GM21423 (cell line): ENCODE data around the gene ZNF470.

Source experiments
- ATAC-seq: cut with Tn5 transposase; IDR thresholded peaks from one replicate; pipeline ENCODE4 v1.9.1; 2021; ENCODE audit warnings: mild to moderate bottlenecking, moderate library complexity; ENCODE audit not compliant: unreplicated experiment

The ZNF470 gene

GRCh38 chr19:56608274-56608964 is 41.2 kb downstream of the ZNF470 start:
- no peak for ATAC-seq

- ATAC-seq = no peak
These were observed 44.0 kb downstream of the ZNF470 start for GRCh38 chr19:56611288-56611687.

DNA sequence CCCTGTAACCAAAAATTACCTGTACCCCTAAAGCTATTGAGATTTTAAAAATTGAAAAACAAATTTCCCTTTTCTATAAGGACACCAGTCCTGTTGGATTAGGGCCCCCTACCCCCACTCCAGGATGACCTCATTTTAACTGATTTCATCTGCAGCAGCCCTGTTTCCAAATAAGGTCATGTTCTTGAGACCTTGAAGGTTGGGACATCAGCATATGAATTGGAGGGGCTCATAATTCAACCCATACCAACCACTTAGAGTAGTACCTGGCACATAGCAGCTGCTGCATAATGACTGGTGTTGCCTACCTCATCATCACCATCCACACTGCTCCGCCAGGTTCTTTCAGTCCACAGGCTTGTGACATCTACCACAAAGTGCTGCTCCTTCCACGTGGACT is 45.5 kb downstream of the ZNF470 start:
- ATAC-seq = no peak

DNA sequence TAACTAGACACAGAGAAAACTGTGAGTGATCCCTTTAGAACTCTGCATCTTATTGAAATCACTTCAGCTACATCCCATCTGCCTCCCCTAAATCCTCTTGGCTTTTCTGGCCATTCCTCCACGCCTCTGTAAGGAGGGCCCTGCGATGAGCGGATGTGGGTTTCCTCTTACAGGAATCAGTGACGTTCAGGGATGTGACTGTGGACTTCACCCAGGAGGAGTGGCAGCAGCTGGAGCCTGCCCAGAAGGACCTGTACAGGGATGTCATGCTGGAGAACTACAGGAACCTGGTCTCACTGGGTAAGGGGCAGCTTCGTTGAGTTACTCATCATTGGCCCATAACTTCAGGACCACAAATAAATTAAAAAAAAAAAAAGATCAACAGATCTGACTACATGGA is 46.4 kb downstream of the ZNF470 start:
- no peak for ATAC-seq

GRCh38 chr19:56617531-56617930 is 50.3 kb downstream of the ZNF470 start:
- no peak for ATAC-seq

DNA sequence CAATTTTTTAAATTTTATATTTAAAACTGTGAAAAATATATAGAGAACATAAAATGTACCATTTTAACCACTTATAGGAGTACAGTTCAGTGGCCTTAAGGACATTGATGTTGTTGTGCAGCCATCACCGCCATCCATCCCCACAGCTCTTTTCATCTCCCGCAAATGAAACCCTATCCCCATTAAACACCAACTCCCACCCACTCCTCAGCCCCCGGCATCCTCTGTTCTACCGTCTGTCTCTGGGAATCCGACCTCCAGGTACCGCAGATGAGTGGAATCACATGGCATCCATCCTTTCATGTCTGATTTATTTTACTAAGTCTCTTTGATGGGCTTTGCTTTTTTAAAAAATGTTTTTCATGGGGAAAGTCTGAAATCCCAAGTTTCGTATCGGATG is 51.9 kb downstream of the ZNF470 start:
- no peak for ATAC-seq

DNA sequence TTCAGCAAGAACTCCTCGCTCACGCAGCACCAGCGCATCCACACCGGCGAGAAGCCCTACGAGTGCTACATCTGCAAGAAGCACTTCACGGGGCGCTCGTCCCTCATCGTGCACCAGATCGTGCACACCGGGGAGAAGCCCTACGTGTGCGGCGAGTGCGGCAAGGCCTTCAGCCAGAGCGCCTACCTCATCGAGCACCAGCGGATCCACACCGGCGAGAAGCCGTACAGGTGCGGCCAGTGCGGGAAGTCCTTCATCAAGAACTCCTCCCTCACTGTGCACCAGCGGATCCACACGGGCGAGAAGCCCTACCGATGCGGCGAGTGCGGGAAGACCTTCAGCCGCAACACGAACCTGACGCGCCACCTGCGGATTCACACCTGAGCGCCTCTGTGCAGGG is 55.1 kb downstream of the ZNF470 start:
- no peak for ATAC-seq

GRCh38 chr19:56623006-56623405 is 55.7 kb downstream of the ZNF470 start:
- ATAC-seq = no peak

GRCh38 chr19:56625708-56626107 is 58.4 kb downstream of the ZNF470 start:
- no peak for ATAC-seq

- ATAC-seq = no peak
These were observed 65.8 kb downstream of the ZNF470 start for GRCh38 chr19:56633021-56633420.

DNA sequence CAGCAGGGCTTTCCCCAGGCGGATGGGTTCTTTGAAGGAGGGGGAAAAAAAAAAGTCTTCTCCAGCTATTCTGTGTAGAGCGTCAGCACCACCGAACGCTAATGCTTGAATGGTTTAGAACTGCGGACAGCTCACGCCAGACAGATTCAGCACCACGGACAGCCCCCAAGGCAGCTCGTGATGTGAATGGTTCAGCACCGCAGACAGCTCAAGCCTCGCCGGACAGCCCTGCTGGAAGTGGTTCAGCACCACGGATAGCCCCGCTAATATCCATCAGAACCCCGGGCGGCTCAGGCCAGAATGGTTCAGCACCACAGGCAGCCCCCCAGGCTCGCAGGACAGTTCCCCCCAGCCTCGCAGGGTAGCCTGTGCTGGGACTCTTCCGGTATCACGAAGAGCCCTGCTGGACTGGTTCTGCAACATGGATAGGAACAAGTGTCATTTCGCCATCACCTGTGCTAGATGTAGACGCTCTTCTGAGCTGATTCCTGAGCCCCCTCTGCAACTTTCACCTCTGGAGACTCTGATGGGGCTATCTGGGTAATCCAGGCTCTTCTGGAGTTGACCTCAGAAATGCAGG is 70.8 kb downstream of the ZNF470 start:
- ATAC-seq = no peak
